HG02885 (cell line): ENCODE measurements around the gene PTPRG.
"Not testable (repeated sequence)": the region's sequence is repeated elsewhere in the genome, so short reads cannot be mapped to it uniquely, and the experiment has no call there.

ENCODE experiments used
- ATAC-seq: cut with Tn5 transposase; IDR thresholded peaks from one replicate; pipeline ENCODE4 v1.9.1; 2021; ENCODE audit warnings: mild to moderate bottlenecking; ENCODE audit not compliant: unreplicated experiment, poor library complexity

PTPRG gene

DNA sequence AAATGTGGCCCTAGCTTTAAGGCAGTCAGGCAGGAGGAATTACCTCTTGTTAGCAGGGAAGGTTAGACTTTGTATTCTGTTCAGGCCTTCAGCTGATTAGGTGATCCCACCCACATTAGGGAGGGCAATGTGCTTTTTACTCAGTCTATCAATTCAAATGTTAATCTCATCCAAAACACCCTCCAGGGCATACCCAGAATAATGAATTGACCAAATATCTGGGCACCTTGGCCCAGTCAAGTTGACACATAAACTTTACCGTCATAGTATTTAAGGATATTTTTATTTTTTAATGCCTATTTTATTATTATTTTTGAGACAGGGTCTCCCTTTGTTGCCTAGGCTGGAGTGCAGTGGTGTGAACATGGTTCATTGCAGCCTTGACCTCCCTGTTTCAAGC, 146.1 kb downstream of the PTPRG start:
- no peak for ATAC-seq

DNA sequence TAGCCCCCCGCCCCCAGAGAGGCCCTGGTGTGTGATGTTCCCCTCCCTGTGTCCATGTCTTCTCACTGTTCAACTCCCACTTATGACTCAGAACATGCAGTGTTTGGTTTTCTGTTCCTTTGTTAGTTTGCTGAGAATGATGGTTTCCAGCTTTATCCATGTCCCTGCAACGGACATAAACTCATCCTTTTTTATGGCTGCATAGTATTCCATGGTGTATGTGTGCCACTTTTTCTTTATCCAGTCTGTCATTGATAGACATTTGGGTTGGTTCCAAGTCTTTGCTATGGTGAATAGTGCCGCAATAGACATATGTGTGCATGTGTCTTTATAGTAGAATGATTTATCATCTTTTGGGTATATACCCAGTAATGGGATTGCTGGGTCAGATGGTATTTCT, 149.5 kb downstream of the PTPRG start:
- ATAC-seq: not testable (repeated sequence)

DNA sequence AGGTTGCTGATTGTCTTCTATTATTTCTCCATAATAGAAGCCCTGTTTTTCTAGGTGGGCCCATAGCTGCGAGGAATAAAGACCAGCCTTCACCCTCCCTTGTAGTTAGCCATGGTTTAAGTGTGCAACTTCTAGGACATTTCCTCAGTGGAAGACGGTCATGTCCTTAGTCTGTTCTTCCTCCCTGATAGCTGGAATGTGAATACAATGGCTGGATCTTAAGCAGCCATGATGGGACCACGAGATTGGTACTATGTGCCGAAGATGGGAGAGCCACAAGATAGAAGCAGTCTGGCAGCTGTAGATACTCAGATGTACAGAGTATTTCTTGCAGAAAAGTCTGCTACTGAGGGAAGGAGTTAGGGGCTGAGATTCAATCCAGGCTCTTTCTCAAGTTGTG, 152.9 kb downstream of the PTPRG start:
- ATAC-seq: no peak

DNA sequence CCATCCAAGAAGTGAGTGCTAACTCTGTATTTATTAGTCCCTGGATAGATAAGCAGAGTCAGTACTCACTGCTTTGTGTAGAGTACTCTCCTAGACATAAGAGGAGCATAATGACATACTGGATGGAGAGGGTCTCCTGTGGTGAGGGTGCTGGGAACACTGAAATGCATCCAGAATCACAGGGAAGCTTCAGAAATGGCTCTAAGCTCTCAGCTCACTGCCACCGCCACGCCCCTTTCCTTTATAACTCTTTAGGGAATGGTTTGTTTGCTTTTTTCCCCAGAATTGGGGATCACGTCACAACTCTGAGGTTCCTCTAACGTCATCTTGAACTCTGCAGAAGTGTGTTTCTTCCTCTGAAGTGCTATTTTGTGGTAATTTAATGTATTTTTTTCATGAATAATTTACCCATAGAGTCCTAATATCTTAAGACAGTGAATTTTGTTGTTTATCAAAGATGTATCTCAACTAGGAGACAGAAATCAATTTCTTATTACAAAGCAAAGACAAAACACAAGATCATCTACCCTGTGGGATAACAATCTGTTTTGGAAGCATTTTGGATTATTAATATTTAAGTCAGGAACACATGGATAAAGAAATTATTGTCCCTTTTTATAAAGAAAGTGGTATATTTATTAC, 154.6 kb downstream of the PTPRG start:
- no peak for ATAC-seq

DNA sequence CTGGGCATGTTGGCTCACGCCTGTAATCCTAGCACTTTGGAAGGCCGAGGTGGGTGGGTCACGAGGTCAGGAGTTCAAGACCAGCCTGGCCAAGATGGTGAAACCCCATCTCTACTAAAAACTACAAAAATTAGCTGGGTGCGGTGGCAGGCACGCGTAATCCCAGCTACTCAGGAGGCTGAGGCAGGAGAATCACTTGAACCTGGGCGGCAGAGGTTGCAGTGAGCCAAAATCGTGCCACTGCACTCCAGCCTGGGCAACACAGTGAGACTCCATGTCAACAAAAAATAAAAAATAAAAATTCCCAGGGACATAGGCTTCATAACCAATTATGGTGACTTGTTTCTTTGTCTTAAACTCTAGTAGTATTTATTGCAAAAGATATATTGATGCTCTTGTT, 155.3 kb downstream of the PTPRG start:
- not testable (repeated sequence) for ATAC-seq

DNA sequence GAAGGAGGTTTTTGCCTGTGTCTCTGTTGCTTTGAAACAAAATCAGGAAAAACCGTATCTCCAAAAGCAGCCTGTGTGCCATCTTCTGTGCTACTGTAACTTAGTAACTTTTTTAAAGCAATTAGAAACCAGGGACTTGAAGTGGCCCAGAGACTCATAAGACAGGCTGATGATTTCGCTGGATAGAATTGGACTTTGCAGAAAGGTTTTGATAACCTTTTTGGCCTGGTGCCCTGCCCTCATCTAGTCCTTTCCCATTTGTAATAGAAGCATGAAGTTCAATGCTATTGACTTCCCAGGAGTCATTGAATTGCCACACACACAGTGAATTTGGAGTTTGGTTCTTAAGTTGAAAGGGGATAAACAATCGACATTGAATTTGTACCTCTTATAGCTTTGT, 157.2 kb downstream of the PTPRG start:
- ATAC-seq: no peak

DNA sequence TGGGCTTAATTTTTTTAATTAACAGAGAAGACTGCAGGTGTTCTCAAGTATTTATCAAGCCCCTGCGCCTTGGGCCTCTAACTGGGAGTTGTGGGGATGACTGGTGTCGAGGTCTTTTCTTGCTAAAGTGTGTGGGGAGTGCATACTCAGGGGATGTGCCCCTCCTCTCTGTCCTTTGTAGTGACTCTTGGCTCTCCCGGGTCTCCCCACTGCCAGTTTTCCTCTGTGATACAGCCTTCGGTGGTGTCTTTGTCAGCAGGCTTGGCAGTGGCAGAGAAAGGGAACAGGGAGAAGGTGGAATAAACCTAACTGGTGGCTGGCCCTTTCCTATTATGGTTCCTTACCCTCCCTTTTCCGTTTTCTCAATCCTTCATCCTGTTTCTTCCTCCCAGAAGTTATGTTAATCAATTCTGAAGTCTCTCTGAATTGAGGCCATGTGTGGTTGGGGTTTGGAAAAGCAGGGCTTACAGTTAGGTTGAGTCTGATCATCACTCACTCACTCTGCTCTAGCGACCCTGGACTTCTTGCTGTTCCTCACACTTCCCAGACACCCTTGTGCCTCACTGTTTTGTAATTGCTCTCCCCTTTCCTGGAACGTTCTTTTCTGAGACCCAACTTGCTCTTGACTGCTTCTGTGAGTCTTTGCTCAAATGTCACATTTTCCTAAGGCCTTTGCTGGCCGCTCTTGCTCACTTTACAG, 158.1 kb downstream of the PTPRG start:
- no peak for ATAC-seq

DNA sequence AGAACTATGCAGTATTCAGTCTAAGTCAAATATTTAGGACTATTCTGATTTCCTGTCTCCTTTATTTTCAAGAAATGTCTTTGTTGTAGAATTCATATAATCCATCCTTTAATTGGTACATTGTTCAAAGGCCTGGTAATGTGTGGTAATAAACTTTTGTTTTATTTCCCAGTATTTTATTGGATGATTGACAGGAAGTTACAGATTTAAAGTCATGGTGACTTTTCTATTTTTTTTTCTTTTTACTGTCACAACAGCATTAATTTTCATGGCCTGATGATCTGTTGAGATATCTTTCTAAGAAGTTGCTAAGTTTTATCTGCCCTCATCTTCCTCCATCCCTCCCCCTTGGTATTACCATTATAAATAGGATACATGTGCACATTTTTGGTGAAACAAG, 161.7 kb downstream of the PTPRG start:
- no peak for ATAC-seq

DNA sequence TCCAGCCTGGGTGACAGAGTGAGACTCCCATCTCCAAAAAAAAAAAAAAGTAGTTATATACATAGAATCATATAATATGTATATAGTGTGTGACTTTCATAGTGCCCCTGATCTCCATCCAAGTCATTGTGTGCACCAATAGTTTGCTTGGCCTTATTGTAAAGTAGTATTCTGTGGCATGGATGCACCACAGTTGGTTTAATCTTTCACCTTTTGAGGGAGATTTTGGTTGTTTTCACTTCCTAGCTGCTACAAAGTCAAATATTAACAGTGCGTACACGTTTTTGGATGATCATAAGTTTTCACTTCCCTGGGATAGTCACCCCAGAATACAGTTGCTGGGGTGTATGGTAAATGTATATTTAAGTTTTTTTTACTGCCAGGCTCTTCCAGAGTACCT, 162.8 kb downstream of the PTPRG start:
- no peak for ATAC-seq

DNA sequence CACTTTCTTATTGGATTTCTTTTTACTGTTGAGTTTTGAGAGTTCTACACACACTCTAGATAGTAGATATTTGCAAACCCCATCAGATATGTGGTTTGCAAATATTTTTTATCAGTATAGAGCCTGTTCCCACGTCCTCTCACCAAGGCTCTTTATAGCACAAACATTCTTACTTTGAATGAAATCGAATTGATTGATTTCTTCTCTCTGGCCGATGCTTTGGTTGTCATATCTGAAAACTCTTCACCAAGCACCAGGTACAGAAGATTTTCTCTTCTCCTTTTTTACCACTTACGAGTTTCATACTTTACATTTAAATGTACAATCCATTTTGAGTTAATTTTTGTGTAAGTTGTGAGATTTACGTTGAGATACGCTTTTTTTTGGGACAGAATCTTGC, 163.4 kb downstream of the PTPRG start:
- ATAC-seq: no peak

DNA sequence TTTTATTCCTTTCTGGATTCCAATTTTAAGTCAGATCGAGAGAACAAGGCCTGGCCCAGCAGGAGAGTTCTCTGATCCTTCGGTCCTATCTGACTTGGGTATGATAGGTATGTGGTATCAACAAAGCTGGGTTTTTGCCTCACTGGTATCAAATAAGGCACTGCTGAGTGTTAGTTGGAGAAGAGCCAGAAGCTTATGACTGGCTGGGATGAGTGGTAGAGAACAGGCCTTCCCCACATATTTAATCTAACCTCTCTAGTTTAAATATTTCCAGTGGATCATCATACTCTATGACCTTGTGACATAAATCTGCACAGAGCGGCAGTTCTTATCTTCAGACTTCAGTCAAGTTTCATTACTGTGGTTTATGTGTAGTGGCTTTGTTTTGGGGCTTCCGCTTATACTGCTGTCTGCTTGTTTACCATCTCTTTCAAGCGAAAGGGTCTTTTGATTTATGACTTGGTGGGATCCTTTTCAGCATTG, 164.5 kb downstream of the PTPRG start:
- ATAC-seq: no peak

DNA sequence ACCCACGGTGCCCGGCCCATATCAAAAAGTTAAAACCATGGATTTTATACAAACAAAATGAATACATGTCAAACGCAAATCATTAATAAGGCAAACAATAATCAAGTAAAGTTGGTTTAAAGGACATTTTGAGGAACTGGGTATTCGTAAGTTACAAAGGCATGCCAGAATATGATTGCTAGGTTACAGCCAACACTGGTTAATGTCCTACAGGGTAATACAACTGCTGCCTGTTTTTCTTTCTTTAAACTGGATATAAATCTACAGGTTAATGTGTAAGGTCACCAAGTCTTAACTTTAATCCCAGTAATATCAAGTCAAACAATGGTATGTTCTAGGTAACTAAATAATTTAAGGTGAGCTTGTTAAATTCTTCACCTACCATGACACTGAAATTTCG, 166.1 kb downstream of the PTPRG start:
- ATAC-seq: no peak

DNA sequence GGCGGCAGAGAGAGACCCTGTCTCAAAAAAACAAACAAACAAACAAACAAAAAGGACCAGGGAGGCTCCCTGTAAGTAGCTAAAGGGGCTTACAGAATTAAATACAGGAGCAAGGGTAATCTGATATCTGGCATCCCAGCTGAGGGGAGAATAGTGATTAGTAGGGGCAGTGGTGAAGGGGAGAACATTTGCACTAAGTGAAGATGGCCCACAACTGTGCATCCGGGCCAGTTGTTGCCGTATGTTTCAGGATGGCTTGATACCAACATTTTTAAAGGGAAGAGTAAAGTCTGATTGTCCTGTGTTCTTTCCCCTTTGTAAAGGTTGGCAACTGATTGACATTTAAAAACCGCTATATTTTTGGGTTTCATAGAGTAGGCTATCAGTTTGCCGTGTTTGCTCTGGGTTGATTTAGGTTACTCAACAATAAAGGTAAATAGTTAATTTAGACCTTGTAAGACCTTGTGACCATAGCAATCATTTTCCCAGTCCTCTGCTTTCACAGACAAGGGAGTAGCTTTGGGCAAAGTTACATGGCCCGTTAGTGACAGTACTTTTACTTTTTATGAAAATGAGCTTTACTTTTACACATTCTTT, 167.8 kb downstream of the PTPRG start:
- no peak for ATAC-seq

DNA sequence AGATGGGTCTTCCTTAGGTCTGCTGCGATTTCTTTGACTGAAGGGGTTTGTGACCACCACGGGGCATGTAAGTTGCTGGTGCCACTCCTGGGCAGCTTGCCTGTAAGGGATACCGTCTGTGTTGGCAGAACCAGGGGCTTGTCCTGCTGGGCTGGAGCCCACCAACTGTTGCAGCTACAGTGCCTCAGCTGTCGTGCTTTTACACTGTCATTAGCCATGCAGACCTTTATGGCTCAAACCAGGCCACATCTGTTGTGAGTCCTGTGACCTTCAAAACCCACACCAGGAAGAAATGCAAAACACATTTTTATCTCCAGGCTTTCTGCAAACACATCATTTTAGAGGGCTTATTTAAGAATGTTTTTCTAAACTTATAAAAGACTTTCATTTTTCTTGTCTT, 168.7 kb downstream of the PTPRG start:
- ATAC-seq: no peak

DNA sequence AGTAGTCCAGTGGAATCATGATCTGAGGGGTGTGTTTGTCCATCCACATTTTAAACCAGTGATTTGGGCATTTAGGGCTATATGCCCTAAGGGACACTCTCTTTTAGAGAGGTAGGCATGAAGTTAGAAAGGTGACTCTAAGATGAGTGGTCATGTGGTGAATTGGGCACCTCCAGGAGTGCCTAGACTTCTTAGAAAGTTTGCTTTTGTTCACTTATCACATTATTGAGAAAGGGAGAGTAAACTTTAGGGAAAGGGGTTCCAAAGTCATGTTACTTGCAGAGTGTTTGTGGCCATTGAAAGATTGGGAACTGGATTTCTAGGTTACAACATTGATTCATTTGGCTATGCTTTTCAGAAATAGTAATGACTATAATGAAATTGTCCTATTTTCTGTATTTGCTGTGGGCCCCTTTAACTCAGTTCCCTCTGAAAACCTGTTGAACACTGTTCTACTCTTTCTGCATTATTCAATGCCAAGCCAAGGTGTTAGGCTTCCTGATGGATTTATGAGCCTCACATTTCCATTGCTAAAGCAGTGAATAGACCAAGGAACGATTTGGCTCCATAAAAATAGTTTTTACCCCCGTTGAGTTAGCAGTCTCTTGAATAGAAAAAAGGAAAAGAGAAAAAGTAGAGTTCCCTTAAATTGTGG, 169.3 kb downstream of the PTPRG start:
- no peak for ATAC-seq

DNA sequence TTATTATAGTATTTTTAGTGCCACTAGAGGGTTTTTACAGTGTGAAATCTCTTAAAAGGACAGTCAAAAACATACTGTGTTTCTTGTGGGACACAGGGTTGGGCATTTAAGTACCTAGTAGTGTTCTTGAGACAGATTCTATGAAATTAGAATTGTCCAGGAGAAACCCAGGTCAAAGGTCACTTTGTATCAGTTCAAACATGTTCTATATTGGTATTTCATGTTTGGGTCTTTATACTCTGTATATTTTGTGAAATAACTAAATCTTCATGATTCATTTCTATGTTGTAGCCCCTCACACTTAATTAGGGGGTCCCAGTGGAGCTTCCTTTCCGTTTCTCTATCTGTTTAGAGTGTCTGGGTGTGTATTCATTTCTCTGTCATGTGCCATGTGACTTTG, 171.6 kb downstream of the PTPRG start:
- no peak for ATAC-seq

DNA sequence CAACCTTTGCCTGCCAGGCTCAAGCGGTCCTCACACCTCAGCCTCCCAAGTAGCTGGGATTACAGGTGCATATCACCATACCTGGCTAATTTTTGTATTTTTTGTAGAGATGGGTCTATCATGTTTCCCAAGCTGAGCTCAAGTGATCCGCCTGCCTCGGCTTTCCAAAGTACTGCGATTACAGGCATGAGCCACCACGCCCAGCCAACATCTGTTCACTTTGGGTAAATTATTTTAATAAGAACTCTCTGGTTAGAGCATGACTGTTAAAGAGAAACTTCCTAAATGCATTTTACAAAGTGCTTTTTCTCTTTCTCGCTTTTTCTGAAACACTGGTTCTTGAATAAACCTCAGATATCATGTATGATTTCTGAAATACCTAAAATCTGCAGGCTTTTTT, 172.5 kb downstream of the PTPRG start:
- ATAC-seq: no peak

DNA sequence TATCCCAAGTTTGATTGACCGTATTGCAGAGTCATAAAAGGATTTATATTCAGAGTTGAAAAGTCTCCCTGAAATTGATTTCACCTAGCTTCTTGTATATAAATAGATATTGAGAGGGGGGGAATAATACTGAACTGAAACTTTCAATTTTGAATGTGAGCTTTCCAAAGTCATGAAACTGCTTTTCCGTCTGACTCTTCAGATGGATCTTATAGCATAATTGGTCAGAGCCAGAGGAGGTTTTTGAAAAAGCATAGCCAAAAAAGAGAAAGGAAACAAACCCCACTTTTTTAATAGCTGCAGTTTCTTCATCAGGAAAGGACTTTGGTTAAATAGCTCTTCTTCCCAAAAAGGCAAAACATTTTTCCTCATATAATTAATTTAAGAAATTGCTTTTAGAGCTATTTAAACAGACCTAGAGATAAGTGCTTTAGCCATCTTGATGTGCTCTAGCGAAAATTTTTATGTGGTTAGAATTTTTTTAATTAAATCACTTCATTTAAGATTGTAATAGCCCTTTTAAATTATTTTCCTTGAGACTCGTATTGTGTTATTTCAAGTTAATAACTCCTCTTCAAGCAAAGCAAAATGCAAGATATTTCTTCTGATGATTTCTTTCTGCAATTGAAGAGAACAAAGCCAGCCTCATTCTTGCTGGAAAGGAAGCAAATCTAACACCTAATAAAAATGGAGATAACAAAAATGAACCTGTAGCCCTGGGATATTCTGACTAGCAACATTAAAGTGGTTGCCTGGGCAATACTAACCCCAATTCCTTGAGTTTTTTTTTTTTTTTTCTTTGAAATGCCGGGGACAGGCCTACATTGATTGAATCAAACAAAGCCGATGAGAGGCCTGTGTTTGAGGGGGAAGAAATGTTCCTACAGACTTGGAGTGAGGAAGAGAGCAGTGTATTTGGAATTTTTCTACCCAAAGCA, 173.6 kb downstream of the PTPRG start:
- no peak for ATAC-seq

DNA sequence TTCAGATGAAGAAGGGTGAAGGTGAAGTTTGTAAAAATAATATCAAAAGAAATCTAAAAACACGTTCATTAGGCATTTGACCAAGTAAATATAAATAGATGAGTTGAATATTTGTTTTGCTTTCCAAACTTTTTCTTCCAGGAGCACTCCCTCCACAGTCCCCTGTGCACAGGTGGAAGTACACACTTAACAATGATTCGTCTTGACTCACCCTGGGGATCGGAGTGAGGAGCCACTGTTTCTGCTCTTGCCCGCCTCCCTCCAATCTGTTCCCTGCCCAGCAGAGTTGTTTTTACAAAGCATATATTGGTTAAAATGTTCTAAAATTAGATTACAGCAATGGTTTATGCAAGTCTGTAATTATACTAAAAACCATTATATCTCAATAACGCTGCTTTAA, 175.1 kb downstream of the PTPRG start:
- no peak for ATAC-seq

DNA sequence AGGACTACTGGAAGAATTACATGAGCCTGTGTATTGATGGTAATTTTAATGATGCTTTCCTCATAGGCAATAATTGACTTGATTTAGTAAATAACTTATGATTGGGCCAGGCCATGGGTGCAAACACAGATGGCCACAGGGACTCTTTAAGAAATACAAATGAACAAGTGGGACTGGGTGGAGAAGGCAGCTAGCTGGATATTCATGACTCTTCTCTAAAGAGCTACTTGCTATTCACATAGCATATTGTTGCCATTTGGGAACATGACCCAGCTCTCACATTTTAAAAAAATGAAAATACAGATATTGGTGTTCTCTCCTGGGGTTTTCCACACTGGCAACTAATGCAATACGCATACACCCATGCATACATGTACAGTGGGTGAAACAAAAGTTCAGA, 178.3 kb downstream of the PTPRG start:
- ATAC-seq: no peak
